Lung (tissue), 12 donors: ENCODE measurements around the gene BCOR. TPM values are rescaled to one million over a fixed set of nuclear protein-coding genes. Genes with fewer than 3 reads are reported as not detected.

ENCODE experiments used
- ATAC-seq: fragments of 200-7000 bp; cut with Tn5 transposase; one replicate; pipeline ENCODE4 v1.9.1; 2020; ENCODE audit warnings: moderate number of reproducible peaks; ENCODE audit not compliant: insufficient read depth, low FRiP score
- DNase-seq, 3 donors: peaks; one replicate each; pipeline ENCODE4 v3.0.0-alpha.2; 2013 to 2017
- H3K27ac ChIP-seq, 2 donors: one replicate each; pipeline ENCODE4 v1.5.1; 2013; ENCODE audit warnings: mild to moderate bottlenecking in 2 of 2, moderate library complexity in 2 of 2, control low read depth in 1 of 2, inconsistent platforms in 1 of 2, low read depth in 1 of 2, low read length in 1 of 2
- H3K27me3 ChIP-seq, 3 donors: one replicate each; pipeline ENCODE4 v1.5.1; 2013; ENCODE audit warnings: low read length in 2 of 3; ENCODE audit not compliant: control insufficient read depth in 3 of 3, insufficient read depth in 3 of 3
- H3K36me3 ChIP-seq, 4 donors: one replicate each; pipeline ENCODE4 v1.5.1; 2013; ENCODE audit warnings: low read length in 4 of 4, mild to moderate bottlenecking in 1 of 4, moderate library complexity in 1 of 4; ENCODE audit not compliant: control insufficient read depth in 4 of 4, insufficient read depth in 4 of 4
- H3K4me1 ChIP-seq, 5 donors: one replicate each; pipeline ENCODE4 v1.5.1; 2013; ENCODE audit warnings: low read length in 5 of 5, mild to moderate bottlenecking in 2 of 5, moderate library complexity in 1 of 5; ENCODE audit not compliant: control insufficient read depth in 5 of 5, insufficient read depth in 5 of 5
- H3K4me3 ChIP-seq: one replicate; pipeline ENCODE4 v1.5.1; 2013; ENCODE audit warnings: mild to moderate bottlenecking, control low read depth, moderate library complexity
- H3K9ac ChIP-seq, 2 donors: one replicate each; pipeline ENCODE4 v1.5.1; 2013; ENCODE audit warnings: low read length in 2 of 2, control low read depth in 1 of 2; ENCODE audit not compliant: insufficient read depth in 1 of 2
- H3K9me3 ChIP-seq, 4 donors: one replicate each; pipeline ENCODE4 v1.5.1; 2013; ENCODE audit warnings: low read length in 3 of 4, mild to moderate bottlenecking in 1 of 4, moderate library complexity in 1 of 4; ENCODE audit not compliant: control insufficient read depth in 4 of 4, insufficient read depth in 3 of 4
- WGBS, 2 donors: extraction: QIAGEN DNeasy Blood & Tissue Kit; methylation state at CpG; one replicate each; pipeline ENCODE4 v1.1.7; 2013; 5-methylcytosine and 5-hydroxymethylcytosine counted together
- polyA plus RNA-seq, 2 donors: library from polyadenylated mRNA; stranded (reverse); fragments of 200-250 nt; gene quantifications; one replicate each; pipeline ENCODE4 v1.2.1, GENCODE V29; 2013
- total RNA-seq, 2 donors: library from RNA; depleted of rRNA in 1 of 2; stranded (reverse); fragments of >200 nt in 1 of 2; gene quantifications; one replicate each; pipeline ENCODE4 v1.2.1, GENCODE V29; 2014 to 2021
- TF ChIP-seq, protein P1 (sequence below): IDR thresholded peaks from 2 replicates; pipeline ENCODE4 v1.5.1; 2012; ENCODE audit warnings: mild to moderate bottlenecking; ENCODE audit errors: control extremely low read depth, extremely low read depth
- donor health status: control.
- donor health status: control.
- donor health status: Bipolar disorder and iron deficiency.
- donor health status: healthy.
- donor health status: DM: yes; HTN: yes; CAD: no.

Gene BCOR
- total and polyA plus RNA-seq, 4 donors, result 10.8 to 67.2 (median 15.9) TPM

DNA sequence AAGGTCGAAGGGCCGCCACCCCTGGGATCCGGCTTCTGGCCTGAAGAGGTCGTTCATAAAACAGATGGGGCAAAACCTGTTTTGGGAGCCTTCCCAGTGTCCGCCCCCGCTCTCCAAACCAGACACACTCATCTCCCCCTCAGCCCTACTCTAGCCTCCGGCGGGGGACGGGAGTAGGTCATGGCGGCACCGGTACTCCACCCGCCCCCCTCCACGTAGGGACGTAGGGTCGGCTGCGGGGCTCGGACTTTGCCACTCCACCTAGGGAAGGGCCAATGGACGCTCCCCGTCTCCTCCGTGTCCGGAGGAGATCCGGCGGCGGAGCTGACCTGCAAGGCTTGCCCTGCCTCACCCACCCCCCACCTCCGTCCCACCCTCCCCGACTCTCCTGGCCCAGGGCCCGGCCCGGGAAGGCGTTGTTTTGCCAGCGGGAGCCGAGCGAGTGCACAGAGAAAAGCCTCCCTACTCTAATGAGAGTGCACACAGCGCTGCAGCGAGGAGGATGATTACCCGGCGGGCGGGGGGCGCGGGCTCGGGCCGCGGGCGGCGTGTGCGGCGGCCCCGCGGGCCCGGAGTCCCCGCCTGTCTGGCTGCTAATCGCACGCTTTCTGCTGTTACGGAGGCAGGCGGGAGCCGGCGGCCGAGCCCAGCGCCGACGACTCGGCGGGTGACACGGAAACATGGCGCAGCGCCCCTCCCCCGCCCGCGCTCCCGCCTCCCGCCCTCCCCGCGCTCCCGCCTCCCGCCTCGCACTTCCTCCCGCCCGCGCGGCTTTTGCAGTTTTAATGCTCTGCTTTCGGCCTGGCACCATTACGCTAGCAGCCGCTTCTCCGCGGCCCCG, 8.3 kb upstream of the BCOR start:
- 0 to 5% methylated on average over 27 to 85 of the region's 85 CpGs for WGBS, 2 donors
- TF ChIP-seq, protein P1, sequence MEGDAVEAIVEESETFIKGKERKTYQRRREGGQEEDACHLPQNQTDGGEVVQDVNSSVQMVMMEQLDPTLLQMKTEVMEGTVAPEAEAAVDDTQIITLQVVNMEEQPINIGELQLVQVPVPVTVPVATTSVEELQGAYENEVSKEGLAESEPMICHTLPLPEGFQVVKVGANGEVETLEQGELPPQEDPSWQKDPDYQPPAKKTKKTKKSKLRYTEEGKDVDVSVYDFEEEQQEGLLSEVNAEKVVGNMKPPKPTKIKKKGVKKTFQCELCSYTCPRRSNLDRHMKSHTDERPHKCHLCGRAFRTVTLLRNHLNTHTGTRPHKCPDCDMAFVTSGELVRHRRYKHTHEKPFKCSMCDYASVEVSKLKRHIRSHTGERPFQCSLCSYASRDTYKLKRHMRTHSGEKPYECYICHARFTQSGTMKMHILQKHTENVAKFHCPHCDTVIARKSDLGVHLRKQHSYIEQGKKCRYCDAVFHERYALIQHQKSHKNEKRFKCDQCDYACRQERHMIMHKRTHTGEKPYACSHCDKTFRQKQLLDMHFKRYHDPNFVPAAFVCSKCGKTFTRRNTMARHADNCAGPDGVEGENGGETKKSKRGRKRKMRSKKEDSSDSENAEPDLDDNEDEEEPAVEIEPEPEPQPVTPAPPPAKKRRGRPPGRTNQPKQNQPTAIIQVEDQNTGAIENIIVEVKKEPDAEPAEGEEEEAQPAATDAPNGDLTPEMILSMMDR, result no peak
- peaks cover 16 to 43% (median 26%) of the 10 kb centered on the region in 3 donors for H3K27me3 ChIP-seq
- H3K4me1 ChIP-seq, result peaks cover 0 to 41% (median 13%) of the 10 kb centered on the region in 5 donors
- H3K9me3 ChIP-seq, result peaks cover 0 to 13% (median 0%) of the 10 kb centered on the region in 4 donors
- no peaks in the 10 kb centered on the region for H3K36me3 ChIP-seq
- ATAC-seq (no peak), DNase-seq (peak; percentile 74 to 84 (median 78))
- peak overlapping the region; percentile 38 for H3K4me3 ChIP-seq
- no peak overlapping the region for H3K9ac ChIP-seq
- H3K27ac ChIP-seq, result peak overlapping the region; percentile 78 to 84

DNA sequence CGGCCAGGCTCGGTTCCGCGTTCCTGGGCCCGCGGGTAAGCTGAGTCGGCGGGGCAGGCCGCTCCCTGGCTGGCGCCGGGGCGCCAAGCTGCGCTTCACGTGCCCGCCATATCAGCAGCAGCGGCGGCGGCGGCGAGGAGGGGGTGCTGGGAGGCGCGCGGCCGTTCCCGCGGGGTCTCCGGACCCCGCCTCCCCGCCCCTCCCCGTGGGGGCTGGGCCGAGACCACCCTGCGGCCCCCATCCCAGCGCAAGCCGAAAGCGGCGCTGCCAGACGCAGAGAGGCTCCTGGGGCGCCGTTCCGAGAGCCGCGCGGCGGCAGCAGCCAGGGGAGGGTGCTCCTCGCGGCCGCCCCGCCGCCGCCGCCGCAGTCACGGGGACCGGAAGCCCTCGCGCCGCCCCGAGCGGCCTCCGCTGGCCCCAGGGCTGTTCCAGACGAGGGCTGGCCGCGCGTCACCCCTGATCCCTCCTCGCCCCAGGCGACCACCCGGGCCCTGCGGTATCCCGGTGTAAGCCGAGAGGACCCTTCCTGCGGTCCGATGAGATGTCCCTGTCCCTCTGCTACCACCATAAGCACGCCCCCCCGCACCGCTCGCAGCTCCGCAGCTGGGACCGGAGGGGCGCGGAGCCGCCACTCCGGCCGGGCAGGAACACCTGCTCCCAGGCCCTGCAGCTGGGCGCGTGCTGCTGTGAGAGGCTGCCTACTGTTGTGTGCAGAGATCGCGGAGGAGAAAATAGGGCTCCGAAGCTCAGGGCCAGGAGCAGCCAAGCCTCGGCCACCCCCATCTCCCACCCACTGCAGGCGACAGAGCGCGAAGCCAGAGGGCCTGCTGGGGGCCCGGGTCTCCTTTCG, 7.5 kb upstream of the BCOR start:
- peak in 1 of 3 donors; percentile 55 for DNase-seq
- Histone ChIP-seq H3K4me3 (peak overlapping the region; percentile 38), H3K27me3 (peaks cover 16 to 40% (median 25%) of the 10 kb centered on the region in 3 donors), H3K36me3 (no peaks in the 10 kb centered on the region), H3K4me1 (peaks cover 0 to 43% (median 13%) of the 10 kb centered on the region in 5 donors), H3K27ac (peak overlapping the region; percentile 78 to 84), H3K9ac (no peak overlapping the region), H3K9me3 (peaks cover 0 to 13% (median 0%) of the 10 kb centered on the region in 4 donors)
- TF ChIP-seq, protein P1, result no peak
- 2 to 8% methylated on average over 13 to 94 of the region's 94 CpGs for WGBS, 2 donors
- no peak for ATAC-seq

DNA sequence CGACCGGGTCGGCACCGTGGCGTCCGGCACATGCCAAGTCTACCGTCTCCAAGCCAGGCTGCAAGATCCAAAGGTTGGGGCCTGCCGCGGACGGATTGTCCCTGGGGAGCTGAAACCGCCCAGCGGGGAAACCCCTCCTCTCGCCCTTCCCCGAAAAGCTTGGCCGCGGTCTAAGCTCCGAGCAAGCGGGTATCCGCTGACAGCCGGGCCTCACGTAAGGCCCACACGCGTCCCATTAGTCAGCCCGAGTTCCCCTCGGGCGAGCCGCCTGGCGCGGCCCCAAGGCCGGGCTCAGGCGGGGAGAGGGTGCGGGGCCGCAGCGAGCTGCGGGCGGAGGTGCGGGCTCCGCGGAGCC, 6.8 kb upstream of the BCOR start:
- 8 to 9% methylated on average over 16 to 39 of the region's 39 CpGs for WGBS, 2 donors
- TF ChIP-seq, protein P1, result no peak
- Histone ChIP-seq H3K9ac (no peak overlapping the region), H3K4me1 (peaks cover 0 to 44% (median 13%) of the 10 kb centered on the region in 5 donors), H3K36me3 (no peaks in the 10 kb centered on the region), H3K4me3 (peak overlapping the region; percentile 18), H3K27ac (peak overlapping the region; percentile 78 to 84), H3K9me3 (peaks cover 0 to 13% (median 0%) of the 10 kb centered on the region in 4 donors), H3K27me3 (peaks cover 16 to 37% (median 26%) of the 10 kb centered on the region in 3 donors)
- DNase-seq (peak in 1 of 3 donors; percentile 49), ATAC-seq (no peak)
